ENCODE results near the gene MYZAP. TPM values are rescaled to one million over a fixed set of nuclear protein-coding genes. Genes with fewer than 3 reads are reported as not detected.

MYZAP gene
- total and polyA plus RNA-seq, 2 of the 4 experiments (the other 2 are of a cell fraction): not detected

DNA sequence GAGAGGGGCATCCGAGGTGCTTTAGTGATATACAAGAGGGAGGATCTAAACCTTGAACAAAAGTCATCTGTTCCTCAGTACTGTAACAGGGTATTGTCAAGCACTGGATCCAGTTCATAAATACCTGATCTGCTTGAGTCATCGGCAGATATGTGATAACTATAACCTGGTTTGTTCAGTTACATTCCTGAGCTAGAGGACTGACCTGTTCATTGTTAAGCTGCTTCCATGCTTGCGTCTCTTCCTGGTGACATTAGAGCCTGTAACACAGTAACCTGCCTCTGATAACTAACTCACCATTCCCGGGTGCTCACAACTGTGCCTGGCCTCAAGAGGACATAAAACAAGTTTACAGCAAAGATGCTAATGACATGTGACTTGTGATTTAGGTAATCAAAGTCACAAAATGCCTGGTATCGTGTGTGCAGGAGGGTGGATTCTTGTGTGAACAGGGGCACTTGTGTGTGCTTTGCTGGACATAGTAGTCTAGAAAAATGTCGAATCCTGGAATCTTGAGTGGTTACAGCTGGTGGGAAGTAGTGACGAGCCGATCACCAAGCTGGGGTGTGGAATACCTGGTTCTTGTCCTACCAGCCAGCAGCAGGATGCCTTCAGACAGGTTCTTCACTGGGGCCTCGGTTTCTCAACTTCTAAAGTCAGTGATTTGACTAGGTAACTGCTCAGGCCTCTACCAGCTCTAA is 83.9 kb downstream of the MYZAP start:
- ATAC-seq (ENCODE audit: low read depth): no peak

More for the DNA sequence above, 83.9 kb downstream of the MYZAP start:
- Histone ChIP-seq H3K9me3 (ENCODE audit: control insufficient read depth, insufficient read depth, low read length) (no peaks in the 10 kb centered on the region), H3K14ac (replicated peaks; ENCODE audit: low read depth, low read length) (no peak overlapping the region), H3K4ac (ENCODE audit: low read depth, low read length) (no peak overlapping the region), H3K23ac (ENCODE audit: low read depth, low read length) (no peak overlapping the region), H3K18ac (ENCODE audit: low read depth, low read length) (no peak overlapping the region), H3K9me1 (ENCODE audit: insufficient read depth, low read length) (no peaks in the 10 kb centered on the region), H3K79me1 (ENCODE audit: low read depth in 1 of 2, low read length in 2 of 2) (no peaks in the 10 kb centered on the region), H3K56ac (ENCODE audit: extremely low read depth, insufficient read depth, low read length) (no peak overlapping the region), H2BK20ac (ENCODE audit: low read depth, low read length) (no peak overlapping the region), H3K36me3 (ENCODE audit: control insufficient read depth, insufficient read depth, low read length) (no peaks in the 10 kb centered on the region), H3K27ac (ENCODE audit: insufficient read depth, low read length) (no peak overlapping the region), H3K27me3 (ENCODE audit: control insufficient read depth, insufficient read depth, low read length) (peaks cover 7% of the 10 kb centered on the region), H2BK15ac (ENCODE audit: low read depth, low read length) (no peak overlapping the region), H4K91ac (ENCODE audit: insufficient read depth, low read depth, low read length) (no peak overlapping the region), H2AK9ac (replicated peaks; ENCODE audit: low read depth, low read length, poor library complexity) (no peak overlapping the region), H4K8ac (ENCODE audit: low read depth in 2 of 2, low read length in 2 of 2) (no peak overlapping the region), H4K20me1 (ENCODE audit: insufficient read depth, low read length) (no peaks in the 10 kb centered on the region), H3K4me2 (ENCODE audit: low read depth, low read length) (no peak overlapping the region), H3K9ac (ENCODE audit: low read depth, low read length) (no peak overlapping the region), H2AK5ac (ENCODE audit: low read depth, low read length) (no peak overlapping the region), H2BK5ac (ENCODE audit: low read depth, low read length, poor library complexity, severe bottlenecking) (no peak overlapping the region), H2BK120ac (ENCODE audit: low read depth, low read length) (no peak overlapping the region), H3K4me3 (ENCODE audit: insufficient read depth, low read depth, low read length) (no peak overlapping the region), H2AFZ (replicated peaks; ENCODE audit: low read length, poor library complexity) (no peak overlapping the region), H3K4me1 (ENCODE audit: control insufficient read depth, insufficient read depth, low read length) (no peaks in the 10 kb centered on the region), H4K5ac (ENCODE audit: low read depth, low read length) (no peak overlapping the region)
- in situ Hi-C loops (cut with MboI; ENCODE audit: low sequenced_read_pairs): no loop called here
- WGBS, 2 experiments (ENCODE audit: extremely low coverage in 2 of 2, insufficient read length in 1 of 2): 100% methylated on average over 1 of the region's 9 CpGs; no CpG with 5 or more reads in 1 of the 2 experiments
- CTCF ChIA-PET: no interaction called here
- TF ChIP-seq NFE2L2 (IDR thresholded peaks at IDR 0.05; ENCODE audit: low read depth, low read length) (no peak), MAZ (IDR thresholded peaks at IDR 0.05; ENCODE audit: borderline replicate concordance, low read depth, low read length) (no peak), CHD1 (IDR thresholded peaks at IDR 0.05; ENCODE audit: low read depth, low read length) (no peak), MAFK (IDR thresholded peaks at IDR 0.05; ENCODE audit: low read depth, low read length) (no peak), POLR2A (IDR thresholded peaks at IDR 0.05; ENCODE audit: low read depth, low read length) (no peak), FOS (IDR thresholded peaks at IDR 0.05; ENCODE audit: low read depth, low read length) (no peak), RFX5 (IDR thresholded peaks at IDR 0.05; ENCODE audit: low read depth, low read length) (no peak), SMC3 (IDR thresholded peaks at IDR 0.05; ENCODE audit: low read depth, low read length) (no peak), CEBPB (IDR thresholded peaks at IDR 0.05; ENCODE audit: low read depth, low read length) (no peak), MXI1 (IDR thresholded peaks at IDR 0.05; ENCODE audit: borderline replicate concordance, low read depth, low read length) (no peak), RCOR1 (IDR thresholded peaks at IDR 0.05; ENCODE audit: insufficient replicate concordance, low read length) (no peak), RAD21 (IDR thresholded peaks at IDR 0.05; ENCODE audit: low read length) (no peak), BHLHE40 (IDR thresholded peaks at IDR 0.05; ENCODE audit: low read depth, low read length) (no peak)
- TF ChIP-seq, protein P1, sequence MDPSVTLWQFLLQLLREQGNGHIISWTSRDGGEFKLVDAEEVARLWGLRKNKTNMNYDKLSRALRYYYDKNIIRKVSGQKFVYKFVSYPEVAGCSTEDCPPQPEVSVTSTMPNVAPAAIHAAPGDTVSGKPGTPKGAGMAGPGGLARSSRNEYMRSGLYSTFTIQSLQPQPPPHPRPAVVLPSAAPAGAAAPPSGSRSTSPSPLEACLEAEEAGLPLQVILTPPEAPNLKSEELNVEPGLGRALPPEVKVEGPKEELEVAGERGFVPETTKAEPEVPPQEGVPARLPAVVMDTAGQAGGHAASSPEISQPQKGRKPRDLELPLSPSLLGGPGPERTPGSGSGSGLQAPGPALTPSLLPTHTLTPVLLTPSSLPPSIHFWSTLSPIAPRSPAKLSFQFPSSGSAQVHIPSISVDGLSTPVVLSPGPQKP (IDR thresholded peaks at IDR 0.05; ENCODE audit: borderline replicate concordance, low read depth, low read length): no peak
- TF ChIP-seq, protein P2, sequence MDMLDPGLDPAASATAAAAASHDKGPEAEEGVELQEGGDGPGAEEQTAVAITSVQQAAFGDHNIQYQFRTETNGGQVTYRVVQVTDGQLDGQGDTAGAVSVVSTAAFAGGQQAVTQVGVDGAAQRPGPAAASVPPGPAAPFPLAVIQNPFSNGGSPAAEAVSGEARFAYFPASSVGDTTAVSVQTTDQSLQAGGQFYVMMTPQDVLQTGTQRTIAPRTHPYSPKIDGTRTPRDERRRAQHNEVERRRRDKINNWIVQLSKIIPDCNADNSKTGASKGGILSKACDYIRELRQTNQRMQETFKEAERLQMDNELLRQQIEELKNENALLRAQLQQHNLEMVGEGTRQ (IDR thresholded peaks at IDR 0.05; ENCODE audit: low read depth, low read length): no peak
- TF ChIP-seq, protein P3, sequence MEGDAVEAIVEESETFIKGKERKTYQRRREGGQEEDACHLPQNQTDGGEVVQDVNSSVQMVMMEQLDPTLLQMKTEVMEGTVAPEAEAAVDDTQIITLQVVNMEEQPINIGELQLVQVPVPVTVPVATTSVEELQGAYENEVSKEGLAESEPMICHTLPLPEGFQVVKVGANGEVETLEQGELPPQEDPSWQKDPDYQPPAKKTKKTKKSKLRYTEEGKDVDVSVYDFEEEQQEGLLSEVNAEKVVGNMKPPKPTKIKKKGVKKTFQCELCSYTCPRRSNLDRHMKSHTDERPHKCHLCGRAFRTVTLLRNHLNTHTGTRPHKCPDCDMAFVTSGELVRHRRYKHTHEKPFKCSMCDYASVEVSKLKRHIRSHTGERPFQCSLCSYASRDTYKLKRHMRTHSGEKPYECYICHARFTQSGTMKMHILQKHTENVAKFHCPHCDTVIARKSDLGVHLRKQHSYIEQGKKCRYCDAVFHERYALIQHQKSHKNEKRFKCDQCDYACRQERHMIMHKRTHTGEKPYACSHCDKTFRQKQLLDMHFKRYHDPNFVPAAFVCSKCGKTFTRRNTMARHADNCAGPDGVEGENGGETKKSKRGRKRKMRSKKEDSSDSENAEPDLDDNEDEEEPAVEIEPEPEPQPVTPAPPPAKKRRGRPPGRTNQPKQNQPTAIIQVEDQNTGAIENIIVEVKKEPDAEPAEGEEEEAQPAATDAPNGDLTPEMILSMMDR (conservative IDR thresholded peaks at IDR 0.05; ENCODE audit: low read depth, low read length): no peak
- intact Hi-C loops (cut with micrococcal nuclease): no loop called here
- no peak for DNase-seq
- no TSS peak for BruUV-seq (replicated peaks)
- dilution Hi-C loops (cut with HindIII; ENCODE audit: low sequenced_read_pairs, unreplicated experiment): no loop called here
- POLR2A ChIA-PET (ENCODE audit: unreplicated experiment): no interaction called here
